Measurements from ENCODE around the gene HIVEP3.

The HIVEP3 gene

DNA sequence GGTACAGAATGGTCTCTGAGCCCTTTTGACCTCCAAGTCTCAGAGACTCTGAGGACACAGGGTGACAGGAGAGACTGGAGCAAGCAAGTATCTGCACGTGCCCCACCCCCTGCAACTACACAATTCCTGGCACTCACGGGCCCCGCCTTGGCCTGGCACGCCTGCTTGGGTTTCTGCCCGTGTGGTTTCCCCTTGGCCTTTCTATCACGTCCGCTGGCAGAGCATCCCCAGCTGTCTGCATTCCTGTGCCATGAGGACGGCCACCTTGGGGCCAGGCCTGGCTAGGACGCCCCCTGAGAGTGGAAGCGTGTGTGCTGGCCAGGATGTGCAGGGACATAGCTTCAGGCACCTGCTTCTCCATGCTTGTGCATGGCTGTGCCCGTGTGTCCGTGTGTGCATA, 419.9 kb downstream of the HIVEP3 start:
- peaks cover 6% of the 10 kb centered on the region; the same call in 1 of the 2 replicates for H4K20me1 ChIP-seq (ENCODE audit: insufficient read depth, low read length)
- H3K27me3 ChIP-seq (ENCODE audit: insufficient read depth, low read length, poor library complexity), result no peaks in the 10 kb centered on the region
- TF ChIP-seq EZH2 (IDR thresholded peaks at IDR 0.05; ENCODE audit: borderline replicate concordance, low read depth, low read length, severe bottlenecking), result no peak
- TF ChIP-seq, protein P1, sequence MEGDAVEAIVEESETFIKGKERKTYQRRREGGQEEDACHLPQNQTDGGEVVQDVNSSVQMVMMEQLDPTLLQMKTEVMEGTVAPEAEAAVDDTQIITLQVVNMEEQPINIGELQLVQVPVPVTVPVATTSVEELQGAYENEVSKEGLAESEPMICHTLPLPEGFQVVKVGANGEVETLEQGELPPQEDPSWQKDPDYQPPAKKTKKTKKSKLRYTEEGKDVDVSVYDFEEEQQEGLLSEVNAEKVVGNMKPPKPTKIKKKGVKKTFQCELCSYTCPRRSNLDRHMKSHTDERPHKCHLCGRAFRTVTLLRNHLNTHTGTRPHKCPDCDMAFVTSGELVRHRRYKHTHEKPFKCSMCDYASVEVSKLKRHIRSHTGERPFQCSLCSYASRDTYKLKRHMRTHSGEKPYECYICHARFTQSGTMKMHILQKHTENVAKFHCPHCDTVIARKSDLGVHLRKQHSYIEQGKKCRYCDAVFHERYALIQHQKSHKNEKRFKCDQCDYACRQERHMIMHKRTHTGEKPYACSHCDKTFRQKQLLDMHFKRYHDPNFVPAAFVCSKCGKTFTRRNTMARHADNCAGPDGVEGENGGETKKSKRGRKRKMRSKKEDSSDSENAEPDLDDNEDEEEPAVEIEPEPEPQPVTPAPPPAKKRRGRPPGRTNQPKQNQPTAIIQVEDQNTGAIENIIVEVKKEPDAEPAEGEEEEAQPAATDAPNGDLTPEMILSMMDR (IDR thresholded peaks at IDR 0.05; ENCODE audit: borderline replicate concordance, extremely low read depth, low read length, poor library complexity, severe bottlenecking), result no peak
- no peak overlapping the region for H3K4me3 ChIP-seq (ENCODE audit: low read depth in 1 of 2, low read length in 2 of 2)
- H3K4me1 ChIP-seq (ENCODE audit: insufficient read depth, low read length), result no peaks in the 10 kb centered on the region
- H3K36me3 ChIP-seq (ENCODE audit: insufficient read depth, low read length), result no peaks in the 10 kb centered on the region
- no peak for DNase-seq
- H3K9me3 ChIP-seq (ENCODE audit: insufficient read depth, low read length, severe bottlenecking), result no peaks in the 10 kb centered on the region
- no peak for ATAC-seq (ENCODE audit: insufficient read depth, low read depth)
- H3K79me2 ChIP-seq (ENCODE audit: insufficient read depth, low read length), result no peaks in the 10 kb centered on the region
- no peak overlapping the region for H3K4me2 ChIP-seq (ENCODE audit: insufficient read depth, low read length)
- H2AFZ ChIP-seq (ENCODE audit: low read depth, low read length), result no peak overlapping the region
- no peak overlapping the region for H3K27ac ChIP-seq (ENCODE audit: low read length)
- H3K9ac ChIP-seq (ENCODE audit: low read depth, low read length), result no peak overlapping the region

DNA sequence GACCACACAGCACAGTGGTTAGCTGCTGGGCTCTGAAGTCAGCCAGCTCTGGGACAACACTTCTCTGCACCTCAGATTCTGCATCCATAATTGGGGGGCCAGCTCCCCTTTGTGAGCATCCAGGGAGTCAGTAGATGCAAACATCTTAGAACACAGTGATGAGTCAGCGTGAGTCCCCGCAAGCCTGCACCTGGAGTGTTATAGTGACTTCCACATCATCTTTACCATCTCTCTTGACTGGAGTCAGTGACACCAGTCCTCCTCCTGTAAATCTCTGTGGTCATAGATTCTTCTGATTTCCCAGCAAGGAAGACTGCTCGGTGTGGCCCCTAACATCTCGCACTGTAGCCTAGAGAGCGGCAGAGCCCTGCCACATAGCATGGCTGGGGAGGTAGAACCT, 420.3 kb downstream of the HIVEP3 start:
- Histone ChIP-seq H3K27ac (ENCODE audit: low read length) (no peak overlapping the region), H3K4me3 (ENCODE audit: low read depth in 1 of 2, low read length in 2 of 2) (no peak overlapping the region), H3K4me2 (ENCODE audit: insufficient read depth, low read length) (no peak overlapping the region), H3K79me2 (ENCODE audit: insufficient read depth, low read length) (no peaks in the 10 kb centered on the region), H3K36me3 (ENCODE audit: insufficient read depth, low read length) (no peaks in the 10 kb centered on the region), H4K20me1 (ENCODE audit: insufficient read depth, low read length) (peaks cover 3% of the 10 kb centered on the region; the same call in 1 of the 2 replicates), H3K4me1 (ENCODE audit: insufficient read depth, low read length) (no peaks in the 10 kb centered on the region), H3K27me3 (ENCODE audit: insufficient read depth, low read length, poor library complexity) (no peaks in the 10 kb centered on the region), H3K9me3 (ENCODE audit: insufficient read depth, low read length, severe bottlenecking) (no peaks in the 10 kb centered on the region), H2AFZ (ENCODE audit: low read depth, low read length) (no peak overlapping the region), H3K9ac (ENCODE audit: low read depth, low read length) (no peak overlapping the region)
- no peak for TF ChIP-seq EZH2 (IDR thresholded peaks at IDR 0.05; ENCODE audit: borderline replicate concordance, low read depth, low read length, severe bottlenecking)
- TF ChIP-seq, protein P1 (IDR thresholded peaks at IDR 0.05; ENCODE audit: borderline replicate concordance, extremely low read depth, low read length, poor library complexity, severe bottlenecking), result no peak
- ATAC-seq (ENCODE audit: insufficient read depth, low read depth) (peak; percentile 30; the same call in 2 of the 3 replicates), DNase-seq (no peak)

DNA sequence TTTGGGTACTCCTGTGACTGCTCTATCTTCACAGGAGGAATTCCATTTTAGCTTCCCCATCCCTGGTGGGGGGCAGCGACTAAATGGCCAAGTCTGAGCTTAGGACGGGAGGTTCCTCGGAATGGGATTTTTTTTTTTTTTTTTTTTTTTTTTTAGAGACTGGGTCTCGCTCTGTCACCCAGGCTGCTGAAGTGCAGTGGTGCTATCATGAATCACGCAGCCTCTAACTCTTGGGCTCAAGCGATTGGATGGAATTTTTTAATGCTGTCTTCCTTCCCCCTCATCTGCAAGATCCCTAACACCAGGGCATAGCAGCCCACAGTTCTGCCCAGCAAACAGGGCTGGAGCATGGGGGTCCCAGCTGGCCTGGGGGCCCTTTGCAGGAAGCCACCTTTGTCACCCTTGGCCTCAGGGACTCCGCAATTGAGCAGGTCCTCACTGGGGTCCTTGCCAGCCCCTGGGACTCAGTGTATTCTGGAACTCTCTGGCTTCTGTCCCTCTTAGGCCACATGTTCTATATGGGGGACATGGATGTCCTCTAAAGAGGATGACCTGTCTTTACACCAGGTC, 421.2 kb downstream of the HIVEP3 start:
- no peak overlapping the region for H2AFZ ChIP-seq (ENCODE audit: low read depth, low read length)
- ATAC-seq (ENCODE audit: insufficient read depth, low read depth) (no peak; the same call in 2 of the 3 replicates), DNase-seq (no peak)
- no peaks in the 10 kb centered on the region for H3K4me1 ChIP-seq (ENCODE audit: insufficient read depth, low read length)
- no peak overlapping the region for H3K4me3 ChIP-seq (ENCODE audit: low read depth in 1 of 2, low read length in 2 of 2)
- no peak overlapping the region for H3K9ac ChIP-seq (ENCODE audit: low read depth, low read length)
- no peak overlapping the region for H3K27ac ChIP-seq (ENCODE audit: low read length)
- H3K4me2 ChIP-seq (ENCODE audit: insufficient read depth, low read length), result no peak overlapping the region
- TF ChIP-seq, protein P1 (IDR thresholded peaks at IDR 0.05; ENCODE audit: borderline replicate concordance, extremely low read depth, low read length, poor library complexity, severe bottlenecking), result no peak
- no peak for TF ChIP-seq EZH2 (IDR thresholded peaks at IDR 0.05; ENCODE audit: borderline replicate concordance, low read depth, low read length, severe bottlenecking)
- H4K20me1 ChIP-seq (ENCODE audit: insufficient read depth, low read length), result peaks cover 3% of the 10 kb centered on the region; the same call in 1 of the 2 replicates
- no peaks in the 10 kb centered on the region for H3K36me3 ChIP-seq (ENCODE audit: insufficient read depth, low read length)
- no peaks in the 10 kb centered on the region for H3K9me3 ChIP-seq (ENCODE audit: insufficient read depth, low read length, severe bottlenecking)
- H3K79me2 ChIP-seq (ENCODE audit: insufficient read depth, low read length), result no peaks in the 10 kb centered on the region
- H3K27me3 ChIP-seq (ENCODE audit: insufficient read depth, low read length, poor library complexity), result no peaks in the 10 kb centered on the region

Data from DND-41 (cell line).